Pulmonary artery endothelial cell (primary cell): Measurements from ENCODE around the gene APOL4. TPM values are rescaled to one million over a fixed set of nuclear protein-coding genes. Genes with fewer than 3 reads are reported as not detected.
A peak's percentile ranks its signal among the peaks of the same experiment; 100 is the strongest.
"Not testable (repeated sequence)": the region's sequence is repeated elsewhere in the genome, so short reads cannot be mapped to it uniquely, and the experiment has no call there.

Experiments used
- DNase-seq: peaks from one replicate; pipeline ENCODE4 v3.0.0-alpha.2; 2011; ENCODE audit warnings: low read depth, low spot score
- total RNA-seq: library from RNA; depleted of rRNA; stranded (reverse); fragments of >200 nt; gene quantifications from 2 replicates; pipeline ENCODE4 v1.2.3, GENCODE V29; 2014

APOL4 gene
- total RNA-seq, 1 donor from 2014 or later: 0.53 TPM

- DNase-seq: no peak
Measured at GRCh38 chr22:36185828-36186624, 15.6 kb downstream of the APOL4 start.

GRCh38 chr22:36184433-36185025, 17.1 kb downstream of the APOL4 start:
- DNase-seq: no peak

- DNase-seq: no peak
Measured at GRCh38 chr22:36183446-36183845, 18.2 kb downstream of the APOL4 start.

GRCh38 chr22:36182857-36183256, 18.8 kb downstream of the APOL4 start:
- no peak for DNase-seq

GRCh38 chr22:36182056-36182455, 19.6 kb downstream of the APOL4 start:
- no peak for DNase-seq

- DNase-seq: no peak
Measured at GRCh38 chr22:36180928-36181327, 20.7 kb downstream of the APOL4 start.

- peak; percentile 33 for DNase-seq
Measured at GRCh38 chr22:36180038-36180880, 21.4 kb downstream of the APOL4 start.

GRCh38 chr22:36177160-36177559, 24.4 kb downstream of the APOL4 start:
- DNase-seq: no peak

- DNase-seq: no peak
Measured at GRCh38 chr22:36175892-36176291, 25.7 kb downstream of the APOL4 start.

GRCh38 chr22:36171941-36172340, 29.7 kb downstream of the APOL4 start:
- no peak for DNase-seq

- DNase-seq: no peak
Measured at GRCh38 chr22:36166518-36167220, 34.9 kb downstream of the APOL4 start.

- no peak for DNase-seq
Measured at GRCh38 chr22:36166086-36166485, 35.5 kb downstream of the APOL4 start.

GRCh38 chr22:36165141-36165540, 36.5 kb downstream of the APOL4 start:
- no peak for DNase-seq

GRCh38 chr22:36164621-36165020, 37.0 kb downstream of the APOL4 start:
- no peak for DNase-seq

GRCh38 chr22:36163497-36163896, 38.1 kb downstream of the APOL4 start:
- DNase-seq: no peak

- no peak for DNase-seq
Measured at GRCh38 chr22:36162127-36163034, 39.2 kb downstream of the APOL4 start.

GRCh38 chr22:36161793-36162126, 39.8 kb downstream of the APOL4 start:
- DNase-seq: not testable (repeated sequence)

GRCh38 chr22:36160499-36160942, 41.1 kb downstream of the APOL4 start, which contains the start of gene APOL3:
APOL3 (minus strand) TSS chr22:36160755; CDS start chr22:36149055, 11,700 bp downstream.
- DNase-seq: peak; percentile 48

- DNase-seq: peak; percentile 95
Measured at GRCh38 chr22:36156515-36157419, 44.8 kb downstream of the APOL4 start.
